Body of pancreas (tissue), 4 donors: ENCODE results near the gene TMEM151A. TPM values are rescaled to one million over a fixed set of nuclear protein-coding genes. Genes with fewer than 3 reads are reported as not detected.

Experiments used
- ATAC-seq: fragments of 150-250 bp; one replicate; pipeline ENCODE4 v1.9.1; 2016
- DNase-seq, 4 donors: peaks; one replicate each; pipeline ENCODE4 v3.0.0-alpha.2; 2019
- H3K27ac ChIP-seq, 4 donors: fragments of 200-600 bp; sonication (generic); 1 replicate in 3 of 4; 2 replicates in 1 of 4; pipeline versions ENCODE4 v1.5.1 to v1.6.1; 2016 to 2019; ENCODE audit warnings: mild to moderate bottlenecking in 1 of 4, mixed read lengths in 1 of 4, moderate library complexity in 1 of 4
- H3K27me3 ChIP-seq, 2 donors: fragments of 200-600 bp; sonication (generic); one replicate each; pipeline ENCODE4 v1.6.0; 2016; ENCODE audit warnings: mild to moderate bottlenecking in 1 of 2
- H3K36me3 ChIP-seq, 2 donors: fragments of 200-600 bp; sonication (generic); replicated peaks in 1 of 2; 2 replicates each; pipeline ENCODE4 v1.5.1; 2016; ENCODE audit warnings: low read depth in 2 of 2; ENCODE audit not compliant: insufficient read depth in 1 of 2
- H3K4me1 ChIP-seq: fragments of 200-600 bp; sonication (generic); one replicate; pipeline ENCODE4 v1.6.0; 2016
- H3K4me3 ChIP-seq, 2 donors: fragments of 200-600 bp; sonication (generic); 1 replicate in 1 of 2; 2 replicates in 1 of 2; pipeline ENCODE4 v1.5.1; 2016 to 2019
- H3K9me3 ChIP-seq, 3 donors: fragments of 200-600 bp; sonication (generic); 1 replicate in 2 of 3; 2 replicates in 1 of 3; pipeline ENCODE4 v1.5.1; 2016
- POLR2A ChIP-seq, 3 donors: fragments of 450-650 bp; IDR thresholded peaks; one replicate each; pipeline ENCODE4 v1.6.1; 2016; ENCODE audit warnings: antibody characterized with exemption in 3 of 3, mild to moderate bottlenecking in 2 of 3
- WGBS, 2 donors: methylation state at CpG; one replicate each; pipeline ENCODE4 v1.1.5; 2017; 5-methylcytosine and 5-hydroxymethylcytosine counted together
- intact Hi-C: fragments of 100-400 bp; cut with DNase I; formaldehyde crosslinking; loops from one replicate; pipeline ENCODE4 v1.15.1; 2023
- total RNA-seq, 2 donors: library from RNA; depleted of rRNA; stranded (reverse); fragments of >200 nt; gene quantifications; one replicate each; pipeline ENCODE4 v1.1.0, GENCODE V29; 2016
- TF ChIP-seq, protein P1 (sequence below), 7 experiments: fragments of 450-650 bp in 4 of 7; fragments of 200-600 bp in 3 of 7; sonication (generic) in 3 of 7; IDR thresholded peaks; one replicate each; pipeline ENCODE4 v1.5.1; 2016 to 2019; ENCODE audit warnings: antibody characterized with exemption in 7 of 7

The TMEM151A gene
- total RNA-seq, 2 donors from 2014 or later, result 1.6 to 2.1 TPM

DNA sequence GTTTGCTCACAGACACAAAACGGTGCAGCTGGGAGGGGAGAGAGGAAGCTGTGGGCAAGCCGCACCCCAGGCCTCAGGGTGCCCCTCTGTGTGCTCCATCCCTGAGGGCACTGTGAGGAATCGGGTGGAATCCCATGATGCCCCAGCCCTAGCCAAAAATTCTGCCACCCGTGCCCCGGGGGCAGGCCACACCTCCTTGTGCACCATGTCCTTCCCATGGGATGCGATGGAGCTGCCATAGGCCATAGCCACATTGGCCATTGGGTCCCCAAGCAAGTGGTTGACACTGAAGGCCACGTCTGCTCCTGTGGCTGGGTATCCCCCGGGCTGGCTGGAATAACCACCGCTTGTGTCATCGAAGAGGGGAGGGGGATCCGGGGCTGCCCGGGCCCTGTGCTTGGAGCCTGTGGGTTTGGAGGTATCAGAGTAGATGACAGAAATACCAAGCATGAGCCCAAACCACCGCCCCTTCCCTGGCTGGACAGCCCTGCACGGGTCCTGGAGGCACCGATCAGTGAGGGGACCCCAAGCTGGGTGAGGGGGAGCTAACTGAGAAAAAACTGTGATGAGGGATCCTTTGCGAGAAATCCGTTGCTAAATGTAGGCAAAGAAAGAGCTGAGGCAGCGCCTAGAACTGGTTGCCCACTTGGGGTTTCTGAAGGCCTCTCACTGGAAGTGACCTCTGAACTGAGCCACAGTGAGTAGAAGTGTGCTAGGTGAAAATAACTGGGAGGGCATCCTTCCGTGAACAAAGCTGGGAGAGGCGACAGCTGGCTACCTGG, 3.6 kb upstream of the TMEM151A start:
- DNase-seq, result peak in 1 of 4 donors; percentile 28
- Histone ChIP-seq H3K36me3 (peaks cover 0 to 2% of the 10 kb centered on the region in 2 donors), H3K4me1 (peaks cover 45% of the 10 kb centered on the region), H3K27ac (peak overlapping the region; percentile 96 to 99 (median 98)), H3K4me3 (peak overlapping the region; percentile 65 to 66), H3K9me3 (no peaks in the 10 kb centered on the region), H3K27me3 (no peaks in the 10 kb centered on the region)
- TF ChIP-seq POLR2A (IDR thresholded peaks at IDR 0.05), result no peak
- TF ChIP-seq, protein P1, sequence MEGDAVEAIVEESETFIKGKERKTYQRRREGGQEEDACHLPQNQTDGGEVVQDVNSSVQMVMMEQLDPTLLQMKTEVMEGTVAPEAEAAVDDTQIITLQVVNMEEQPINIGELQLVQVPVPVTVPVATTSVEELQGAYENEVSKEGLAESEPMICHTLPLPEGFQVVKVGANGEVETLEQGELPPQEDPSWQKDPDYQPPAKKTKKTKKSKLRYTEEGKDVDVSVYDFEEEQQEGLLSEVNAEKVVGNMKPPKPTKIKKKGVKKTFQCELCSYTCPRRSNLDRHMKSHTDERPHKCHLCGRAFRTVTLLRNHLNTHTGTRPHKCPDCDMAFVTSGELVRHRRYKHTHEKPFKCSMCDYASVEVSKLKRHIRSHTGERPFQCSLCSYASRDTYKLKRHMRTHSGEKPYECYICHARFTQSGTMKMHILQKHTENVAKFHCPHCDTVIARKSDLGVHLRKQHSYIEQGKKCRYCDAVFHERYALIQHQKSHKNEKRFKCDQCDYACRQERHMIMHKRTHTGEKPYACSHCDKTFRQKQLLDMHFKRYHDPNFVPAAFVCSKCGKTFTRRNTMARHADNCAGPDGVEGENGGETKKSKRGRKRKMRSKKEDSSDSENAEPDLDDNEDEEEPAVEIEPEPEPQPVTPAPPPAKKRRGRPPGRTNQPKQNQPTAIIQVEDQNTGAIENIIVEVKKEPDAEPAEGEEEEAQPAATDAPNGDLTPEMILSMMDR (IDR thresholded peaks at IDR 0.05), result no peak
- no peak for ATAC-seq
- intact Hi-C loops, result no loop called here
- 28 to 32% methylated on average over 17 to 20 of the region's 20 CpGs for whole genome bisulfite sequencing, 2 donors

DNA sequence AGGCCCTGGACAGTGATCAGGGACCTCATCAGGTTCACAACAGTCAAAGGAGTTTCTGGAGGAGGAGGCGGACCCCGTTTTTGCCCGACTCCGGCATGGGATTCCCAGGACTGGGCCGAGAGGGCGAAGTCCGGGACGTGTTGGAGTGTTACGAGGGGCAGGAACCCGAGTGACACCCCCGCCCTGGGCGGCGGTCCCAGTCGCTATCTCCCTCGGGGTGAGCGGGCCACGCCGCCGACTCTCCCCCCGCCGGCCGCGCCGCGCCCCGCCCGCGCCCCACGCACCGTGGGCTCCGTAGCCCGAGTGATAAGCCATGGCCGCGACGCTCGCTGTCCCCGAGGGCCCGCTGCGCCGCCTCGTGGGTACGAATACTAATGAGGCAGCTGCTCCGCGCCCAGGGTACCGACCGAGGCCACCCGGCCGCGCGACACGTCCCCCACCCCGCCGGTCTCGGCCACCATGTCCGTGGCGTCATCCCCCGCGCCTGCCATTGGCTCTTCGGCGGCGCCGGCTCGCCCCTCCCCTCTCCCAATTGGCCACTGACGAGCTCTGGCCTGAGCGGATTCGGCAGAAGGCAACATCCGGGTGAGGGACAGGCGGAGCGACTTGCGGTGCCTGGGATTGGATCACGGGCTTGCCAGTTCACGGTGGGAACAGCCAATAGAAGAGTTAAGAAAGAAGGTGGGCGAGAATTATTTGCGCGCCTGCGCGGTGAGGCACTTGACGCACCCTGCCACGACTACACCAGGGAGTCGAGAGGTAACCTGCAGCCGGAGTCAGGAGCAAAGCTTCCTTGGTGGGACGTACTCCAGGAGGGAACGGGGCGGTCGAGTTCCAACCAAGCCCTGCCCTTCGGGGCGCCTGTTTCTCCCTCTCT, 2.8 kb upstream of the TMEM151A start, which contains the start of gene YIF1A:
Gene YIF1A, minus strand, starts transcription at position 473 of the 877 bp plus-strand sequence. Its CDS starts 158 bp downstream, at position 315.
- Histone ChIP-seq H3K4me3 (peak within 1 kb of the TSS; percentile 65 to 66), H3K9me3 (no peaks in the 10 kb centered on the region), H3K36me3 (peaks cover 0 to 2% of the 10 kb centered on the region in 2 donors), H3K27me3 (no peaks in the 10 kb centered on the region), H3K27ac (peak within 1 kb of the TSS; percentile 96 to 99 (median 98)), H3K4me1 (peaks cover 45% of the 10 kb centered on the region)
- peak; percentile 99 to 100 (median 100) for DNase-seq
- peak; percentile 95 for ATAC-seq
- intact Hi-C loops, result no loop called here
- 0% methylated on average over 1 to 86 of the region's 87 CpGs for whole genome bisulfite sequencing, 2 donors
- TF ChIP-seq, protein P1 (IDR thresholded peaks at IDR 0.05), result peak in 2 of 7 experiments; percentile 9 to 23
- peak; percentile 96 to 97 (median 97) for TF ChIP-seq POLR2A (IDR thresholded peaks at IDR 0.05)

DNA sequence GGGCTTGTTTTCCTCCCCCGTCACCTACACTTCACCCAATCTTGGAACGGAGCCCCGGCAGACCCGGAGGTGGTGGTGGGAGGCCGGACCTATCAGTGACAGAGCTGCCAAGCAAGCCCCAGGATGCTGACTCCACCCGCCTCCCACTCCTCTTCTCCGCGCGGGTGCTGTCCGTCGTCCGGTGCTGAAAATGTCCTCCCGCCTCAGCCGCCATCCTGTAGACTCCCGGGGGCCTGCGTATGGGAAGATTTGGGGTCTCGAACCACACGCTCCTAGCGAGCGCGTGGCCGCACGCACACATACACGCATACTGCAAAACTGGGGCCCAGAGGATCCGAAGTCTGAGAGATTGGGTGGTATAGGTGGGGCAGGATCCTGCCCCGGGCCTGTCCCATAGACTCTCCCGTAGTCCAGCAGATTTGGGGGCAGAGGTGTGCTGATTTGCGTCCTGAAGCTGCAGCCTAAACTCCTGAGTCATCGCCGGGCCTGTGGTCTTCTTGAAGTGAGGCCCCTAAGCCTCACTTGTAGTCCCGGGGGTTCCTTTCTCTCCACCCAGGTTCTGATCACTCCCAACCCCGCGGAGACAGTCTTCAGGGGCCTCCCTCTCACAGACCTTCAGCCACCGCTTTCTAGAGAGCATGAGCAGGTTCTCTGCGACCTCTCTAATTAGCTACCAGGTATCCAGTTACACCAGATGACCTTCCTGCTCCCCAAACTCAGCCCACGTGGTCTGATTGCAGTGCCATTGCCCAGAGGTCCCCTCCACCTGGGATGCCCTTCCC, 2.0 kb upstream of the TMEM151A start:
- DNase-seq (peak; percentile 79 to 82 (median 80)), ATAC-seq (peak; percentile 41)
- WGBS, 2 donors, result 9 to 17% methylated on average over 9 to 36 of the region's 36 CpGs
- Histone ChIP-seq H3K36me3 (no peaks in the 10 kb centered on the region), H3K27me3 (no peaks in the 10 kb centered on the region), H3K4me3 (peak overlapping the region; percentile 34 to 40), H3K4me1 (peaks cover 45% of the 10 kb centered on the region), H3K9me3 (no peaks in the 10 kb centered on the region), H3K27ac (peak overlapping the region; percentile 96 to 99 (median 98))
- intact Hi-C loops, result no loop called here
- no peak for TF ChIP-seq POLR2A (IDR thresholded peaks at IDR 0.05)
- TF ChIP-seq, protein P1 (IDR thresholded peaks at IDR 0.05), result no peak

DNA sequence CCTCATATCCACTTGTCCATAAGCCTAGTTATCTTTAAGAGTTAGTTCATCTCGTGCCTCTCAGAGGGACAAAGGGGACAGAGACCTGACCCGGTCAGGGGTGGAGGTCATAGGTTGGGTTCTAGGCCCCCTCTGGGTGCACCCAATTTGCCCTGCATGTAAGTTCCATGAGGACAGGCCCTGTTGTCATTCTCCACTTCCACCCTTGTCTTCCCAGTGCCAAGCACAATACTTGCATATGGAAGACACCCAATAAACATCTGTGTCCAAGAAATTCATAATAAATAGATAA, 1.4 kb upstream of the TMEM151A start:
- H3K36me3 ChIP-seq, result no peaks in the 10 kb centered on the region
- no peak for ATAC-seq
- H3K4me3 ChIP-seq, result no peak overlapping the region
- H3K27me3 ChIP-seq, result no peaks in the 10 kb centered on the region
- DNase-seq, result no peak
- H3K4me1 ChIP-seq, result peaks cover 45% of the 10 kb centered on the region
- 39 to 64% methylated on average over 2 of the region's 2 CpGs for WGBS, 2 donors
- H3K27ac ChIP-seq, result peak overlapping the region in 2 of 4 donors; percentile 96 to 99
- H3K9me3 ChIP-seq, result no peaks in the 10 kb centered on the region
- no peak for TF ChIP-seq POLR2A (IDR thresholded peaks at IDR 0.05)
- TF ChIP-seq, protein P1 (IDR thresholded peaks at IDR 0.05), result no peak
- intact Hi-C loops, result no loop called here
